GM23338 (cell line): ENCODE results near the gene SLC35E2B.

Experiments used
- EZH2 ChIP-seq: fragments of 200-600 bp; sonication (generic); IDR thresholded peaks from one replicate; pipeline ENCODE4 v1.8.0; 2017; ENCODE audit warnings: antibody characterized with exemption, mild to moderate bottlenecking, low read depth; ENCODE audit not compliant: unreplicated experiment
- POLR2AphosphoS5 ChIP-seq: IDR thresholded peaks from 2 replicates; pipeline ENCODE4 v1.6.1; 2016; ENCODE audit warnings: antibody characterized with exemption, low read depth
- STAT1 ChIP-seq: IDR thresholded peaks from one replicate; pipeline ENCODE4 v1.6.1; 2016; ENCODE audit warnings: antibody characterized with exemption; ENCODE audit not compliant: unreplicated experiment
- ZNF114 ChIP-seq: fragments of 250-450 bp; sonication (Bioruptor Pico); IDR thresholded peaks from 2 replicates; pipeline ENCODE4 v1.5.0; 2020; ENCODE audit warnings: mild to moderate bottlenecking, moderate library complexity
- ZNF331 ChIP-seq: fragments of 250-450 bp; sonication (Bioruptor Pico); IDR thresholded peaks from 2 replicates; pipeline ENCODE4 v1.5.0; 2020; ENCODE audit warnings: low read depth, mild to moderate bottlenecking, moderate library complexity
- TF ChIP-seq, protein P1 (sequence below), 2 experiments: fragments of 200-600 bp in 1 of 2; sonication (generic) in 1 of 2; conservative IDR thresholded peaks; 2 replicates each; pipeline versions ENCODE4 v1.5.1 to v1.6.1; 2016 to 2017; ENCODE audit warnings: antibody characterized with exemption in 2 of 2, low read depth in 2 of 2, mild to moderate bottlenecking in 2 of 2, moderate library complexity in 1 of 2
- TF ChIP-seq, protein P2 (sequence below): IDR thresholded peaks from one replicate; pipeline ENCODE4 v1.6.1; 2018; ENCODE audit warnings: antibody characterized with exemption; ENCODE audit not compliant: unreplicated experiment

DNA sequence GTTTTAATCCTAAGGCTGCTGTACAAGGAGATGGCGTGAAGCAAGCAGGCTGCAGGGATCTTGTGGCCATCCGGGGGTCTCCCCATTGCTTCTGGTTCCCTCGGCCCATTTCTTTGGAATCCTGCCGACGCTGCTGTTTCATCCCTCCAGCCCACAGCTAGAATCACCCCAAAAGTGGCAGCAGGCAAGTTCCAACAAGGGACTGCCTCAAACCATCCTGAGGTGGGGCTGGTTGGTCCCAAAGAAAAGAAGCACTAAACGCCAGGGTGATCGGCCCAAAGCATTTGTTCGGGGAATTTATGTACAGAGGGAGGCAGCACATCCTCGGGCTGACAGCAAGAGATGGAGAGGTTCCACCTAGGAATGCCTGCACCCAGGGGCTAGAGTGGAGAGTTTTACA is 81.8 kb downstream of the SLC35E2B start:
- TF ChIP-seq, protein P1, sequence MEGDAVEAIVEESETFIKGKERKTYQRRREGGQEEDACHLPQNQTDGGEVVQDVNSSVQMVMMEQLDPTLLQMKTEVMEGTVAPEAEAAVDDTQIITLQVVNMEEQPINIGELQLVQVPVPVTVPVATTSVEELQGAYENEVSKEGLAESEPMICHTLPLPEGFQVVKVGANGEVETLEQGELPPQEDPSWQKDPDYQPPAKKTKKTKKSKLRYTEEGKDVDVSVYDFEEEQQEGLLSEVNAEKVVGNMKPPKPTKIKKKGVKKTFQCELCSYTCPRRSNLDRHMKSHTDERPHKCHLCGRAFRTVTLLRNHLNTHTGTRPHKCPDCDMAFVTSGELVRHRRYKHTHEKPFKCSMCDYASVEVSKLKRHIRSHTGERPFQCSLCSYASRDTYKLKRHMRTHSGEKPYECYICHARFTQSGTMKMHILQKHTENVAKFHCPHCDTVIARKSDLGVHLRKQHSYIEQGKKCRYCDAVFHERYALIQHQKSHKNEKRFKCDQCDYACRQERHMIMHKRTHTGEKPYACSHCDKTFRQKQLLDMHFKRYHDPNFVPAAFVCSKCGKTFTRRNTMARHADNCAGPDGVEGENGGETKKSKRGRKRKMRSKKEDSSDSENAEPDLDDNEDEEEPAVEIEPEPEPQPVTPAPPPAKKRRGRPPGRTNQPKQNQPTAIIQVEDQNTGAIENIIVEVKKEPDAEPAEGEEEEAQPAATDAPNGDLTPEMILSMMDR (conservative IDR thresholded peaks at IDR 0.05; ENCODE audit: low read depth in 2 of 2): no peak
- TF ChIP-seq, protein P2, sequence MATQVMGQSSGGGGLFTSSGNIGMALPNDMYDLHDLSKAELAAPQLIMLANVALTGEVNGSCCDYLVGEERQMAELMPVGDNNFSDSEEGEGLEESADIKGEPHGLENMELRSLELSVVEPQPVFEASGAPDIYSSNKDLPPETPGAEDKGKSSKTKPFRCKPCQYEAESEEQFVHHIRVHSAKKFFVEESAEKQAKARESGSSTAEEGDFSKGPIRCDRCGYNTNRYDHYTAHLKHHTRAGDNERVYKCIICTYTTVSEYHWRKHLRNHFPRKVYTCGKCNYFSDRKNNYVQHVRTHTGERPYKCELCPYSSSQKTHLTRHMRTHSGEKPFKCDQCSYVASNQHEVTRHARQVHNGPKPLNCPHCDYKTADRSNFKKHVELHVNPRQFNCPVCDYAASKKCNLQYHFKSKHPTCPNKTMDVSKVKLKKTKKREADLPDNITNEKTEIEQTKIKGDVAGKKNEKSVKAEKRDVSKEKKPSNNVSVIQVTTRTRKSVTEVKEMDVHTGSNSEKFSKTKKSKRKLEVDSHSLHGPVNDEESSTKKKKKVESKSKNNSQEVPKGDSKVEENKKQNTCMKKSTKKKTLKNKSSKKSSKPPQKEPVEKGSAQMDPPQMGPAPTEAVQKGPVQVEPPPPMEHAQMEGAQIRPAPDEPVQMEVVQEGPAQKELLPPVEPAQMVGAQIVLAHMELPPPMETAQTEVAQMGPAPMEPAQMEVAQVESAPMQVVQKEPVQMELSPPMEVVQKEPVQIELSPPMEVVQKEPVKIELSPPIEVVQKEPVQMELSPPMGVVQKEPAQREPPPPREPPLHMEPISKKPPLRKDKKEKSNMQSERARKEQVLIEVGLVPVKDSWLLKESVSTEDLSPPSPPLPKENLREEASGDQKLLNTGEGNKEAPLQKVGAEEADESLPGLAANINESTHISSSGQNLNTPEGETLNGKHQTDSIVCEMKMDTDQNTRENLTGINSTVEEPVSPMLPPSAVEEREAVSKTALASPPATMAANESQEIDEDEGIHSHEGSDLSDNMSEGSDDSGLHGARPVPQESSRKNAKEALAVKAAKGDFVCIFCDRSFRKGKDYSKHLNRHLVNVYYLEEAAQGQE: no peak
- no peak for TF ChIP-seq POLR2AphosphoS5
- no peak for TF ChIP-seq ZNF114 (CRISPR knock-in tag)
- TF ChIP-seq EZH2: no peak
- no peak for TF ChIP-seq STAT1
- no peak for TF ChIP-seq ZNF331 (CRISPR knock-in tag)
